ENCODE data around the gene MORF4L1. TPM values are rescaled to one million over a fixed set of nuclear protein-coding genes. Genes with fewer than 3 reads are reported as not detected.
"Not testable (repeated sequence)": the region's sequence is repeated elsewhere in the genome, so short reads cannot be mapped to it uniquely, and the experiment has no call there.

MORF4L1 gene
- total RNA-seq, 2 experiments from 2014 or later = 463 to 496 TPM

DNA sequence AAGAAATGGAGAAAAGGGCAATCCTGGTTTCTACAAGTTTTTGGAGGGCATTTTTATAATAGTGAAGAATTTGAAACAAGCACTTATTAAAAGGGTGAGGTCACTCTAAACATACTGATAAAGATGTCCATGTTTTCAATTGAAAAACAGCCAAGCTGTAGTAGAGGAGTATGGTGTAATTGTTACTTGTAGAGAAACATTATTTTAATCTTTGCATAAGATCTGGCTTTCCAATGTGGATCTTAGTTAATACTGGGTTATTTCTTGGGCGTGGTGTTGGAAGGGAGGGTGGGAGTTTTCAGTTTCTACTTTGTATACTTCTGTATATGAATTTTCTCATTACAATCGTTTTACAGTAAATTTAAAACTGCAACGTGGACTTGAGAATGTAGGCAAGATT lies 22.8 kb downstream of the MORF4L1 start:
- peaks cover 95% of the 10 kb centered on the region for H3K36me3 ChIP-seq (ENCODE audit: insufficient read depth, low read length)
- ChIA-PET POLR2A (interaction anchor here (1.3 kb wide), 1 partner anchor 22 kb away, joined by 3 read pairs; no protein-coding TSS in a partner anchor), CTCF (no interaction called here)
- Mint-ChIP-seq H3K4me1 (ENCODE audit: low read depth) (peaks cover 9% of the 10 kb centered on the region), H3K36me3 (ENCODE audit: low read depth) (peaks cover 100% of the 10 kb centered on the region), H3K27ac (peak overlapping the region; percentile 13), H3K4me3 (no peak overlapping the region), H3K9me3 (no peaks in the 10 kb centered on the region), H3K27me3 (no peaks in the 10 kb centered on the region)
- no peak overlapping the region for H3K27ac ChIP-seq (ENCODE audit: low read depth in 1 of 2, low read length in 2 of 2)
- DNase-seq = no peak
- no peaks in the 10 kb centered on the region for H3K9me3 ChIP-seq (ENCODE audit: control insufficient read depth in 1 of 2, insufficient read depth in 1 of 2, low read length in 2 of 2)
- intact Hi-C loops (cut with DNase I, micrococcal nuclease) = no loop called here
- H3K4me1 ChIP-seq (ENCODE audit: insufficient read depth, low read length) = no peaks in the 10 kb centered on the region
- TF ChIP-seq, protein P1, sequence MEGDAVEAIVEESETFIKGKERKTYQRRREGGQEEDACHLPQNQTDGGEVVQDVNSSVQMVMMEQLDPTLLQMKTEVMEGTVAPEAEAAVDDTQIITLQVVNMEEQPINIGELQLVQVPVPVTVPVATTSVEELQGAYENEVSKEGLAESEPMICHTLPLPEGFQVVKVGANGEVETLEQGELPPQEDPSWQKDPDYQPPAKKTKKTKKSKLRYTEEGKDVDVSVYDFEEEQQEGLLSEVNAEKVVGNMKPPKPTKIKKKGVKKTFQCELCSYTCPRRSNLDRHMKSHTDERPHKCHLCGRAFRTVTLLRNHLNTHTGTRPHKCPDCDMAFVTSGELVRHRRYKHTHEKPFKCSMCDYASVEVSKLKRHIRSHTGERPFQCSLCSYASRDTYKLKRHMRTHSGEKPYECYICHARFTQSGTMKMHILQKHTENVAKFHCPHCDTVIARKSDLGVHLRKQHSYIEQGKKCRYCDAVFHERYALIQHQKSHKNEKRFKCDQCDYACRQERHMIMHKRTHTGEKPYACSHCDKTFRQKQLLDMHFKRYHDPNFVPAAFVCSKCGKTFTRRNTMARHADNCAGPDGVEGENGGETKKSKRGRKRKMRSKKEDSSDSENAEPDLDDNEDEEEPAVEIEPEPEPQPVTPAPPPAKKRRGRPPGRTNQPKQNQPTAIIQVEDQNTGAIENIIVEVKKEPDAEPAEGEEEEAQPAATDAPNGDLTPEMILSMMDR (IDR thresholded peaks at IDR 0.05) = no peak
- H3K27me3 ChIP-seq (ENCODE audit: control insufficient read depth in 1 of 2, insufficient read depth in 2 of 2, low read length in 2 of 2) = no peaks in the 10 kb centered on the region
- H3K4me3 ChIP-seq (ENCODE audit: low read length) = no peak overlapping the region
- ATAC-seq (ENCODE audit: poor library complexity) = no peak

DNA sequence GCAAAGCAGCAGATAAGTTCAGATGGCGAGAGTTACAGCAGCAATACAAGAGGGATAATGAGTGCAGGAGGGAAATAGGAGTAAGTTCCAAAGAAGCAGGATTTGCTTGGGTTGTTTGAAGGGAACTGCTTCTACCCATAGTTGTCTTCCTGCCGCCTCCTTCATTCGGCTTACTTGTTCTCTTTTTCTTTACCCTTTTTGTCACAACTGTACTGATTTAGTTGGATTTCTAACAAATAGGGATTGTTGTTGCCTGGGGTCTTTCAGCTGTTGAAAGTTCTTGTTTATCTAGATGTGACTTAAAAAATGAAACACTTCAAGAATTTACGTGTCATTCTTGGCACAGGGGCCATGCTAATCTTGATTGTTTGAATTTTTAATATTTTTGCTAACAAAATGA lies 25.9 kb downstream of the MORF4L1 start:
- Histone ChIP-seq H3K4me3 (ENCODE audit: low read length) (no peak overlapping the region), H3K9me3 (ENCODE audit: control insufficient read depth in 1 of 2, insufficient read depth in 1 of 2, low read length in 2 of 2) (no peaks in the 10 kb centered on the region), H3K36me3 (ENCODE audit: insufficient read depth, low read length) (peaks cover 92% of the 10 kb centered on the region), H3K27ac (ENCODE audit: low read depth in 1 of 2, low read length in 2 of 2) (no peak overlapping the region), H3K27me3 (ENCODE audit: control insufficient read depth in 1 of 2, insufficient read depth in 2 of 2, low read length in 2 of 2) (no peaks in the 10 kb centered on the region), H3K4me1 (ENCODE audit: insufficient read depth, low read length) (no peaks in the 10 kb centered on the region)
- Mint-ChIP-seq H3K4me3 (no peak overlapping the region), H3K27ac (peak overlapping the region; percentile 61), H3K4me1 (ENCODE audit: low read depth) (peaks cover 1% of the 10 kb centered on the region), H3K36me3 (ENCODE audit: low read depth) (peaks cover 100% of the 10 kb centered on the region), H3K9me3 (no peaks in the 10 kb centered on the region), H3K27me3 (no peaks in the 10 kb centered on the region)
- ATAC-seq (ENCODE audit: poor library complexity) (no peak), DNase-seq (no peak)
- ChIA-PET POLR2A (no interaction called here), CTCF (interaction anchor here (1.6 kb wide), 1 partner anchor 9 kb away, joined by 3 read pairs; no protein-coding TSS in a partner anchor)
- TF ChIP-seq, protein P1 (IDR thresholded peaks at IDR 0.05) = no peak
- intact Hi-C loops (cut with DNase I, micrococcal nuclease) = no loop called here

DNA sequence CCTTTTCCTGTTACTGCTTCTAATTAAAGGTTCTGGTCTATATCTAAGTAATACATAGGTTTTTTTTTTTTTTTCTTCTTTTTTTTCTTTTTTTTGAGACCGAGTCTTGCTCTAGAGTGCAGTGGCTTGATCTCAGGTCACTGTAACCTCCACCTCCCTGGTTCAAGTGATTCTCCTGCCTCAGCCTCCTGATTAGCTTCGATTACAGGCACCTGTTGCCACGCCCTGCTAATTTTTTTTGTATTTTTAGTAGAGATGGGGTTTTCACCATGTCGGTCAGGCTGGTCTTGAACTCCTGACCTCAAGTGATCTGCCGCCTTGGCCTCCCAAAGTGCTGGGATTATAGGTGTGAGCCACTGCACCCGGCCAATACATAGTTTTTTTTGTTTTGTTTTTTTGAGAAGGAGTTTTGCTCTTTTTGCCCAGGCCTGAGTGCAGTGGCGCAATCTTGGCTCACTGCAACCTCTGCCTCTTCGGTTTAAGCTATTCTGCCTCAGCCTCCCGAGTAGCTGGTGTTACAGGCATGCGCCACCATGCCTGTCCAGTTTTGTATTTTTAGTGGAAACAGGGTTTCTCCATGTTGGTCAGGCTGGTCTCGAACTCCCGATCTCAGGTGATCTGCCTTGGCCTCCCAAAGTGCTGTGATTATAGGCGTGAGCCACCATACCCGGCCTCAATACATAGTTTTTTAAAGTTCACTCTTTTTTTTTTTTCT lies 28.3 kb downstream of the MORF4L1 start:
- H3K27ac Mint-ChIP-seq; CTCF ChIA-PET; H3K27me3 ChIP-seq (ENCODE audit: control insufficient read depth in 1 of 2, insufficient read depth in 2 of 2, low read length in 2 of 2); H3K27me3 Mint-ChIP-seq; H3K4me3 Mint-ChIP-seq; DNase-seq; H3K4me3 ChIP-seq (ENCODE audit: low read length); H3K9me3 Mint-ChIP-seq; H3K9me3 ChIP-seq (ENCODE audit: control insufficient read depth in 1 of 2, insufficient read depth in 1 of 2, low read length in 2 of 2); ATAC-seq (ENCODE audit: poor library complexity); H3K27ac ChIP-seq (ENCODE audit: low read depth in 1 of 2, low read length in 2 of 2); H3K4me1 ChIP-seq (ENCODE audit: insufficient read depth, low read length); H3K4me1 Mint-ChIP-seq (ENCODE audit: low read depth): not testable (repeated sequence)
- POLR2A ChIA-PET = interaction anchor here (4.2 kb wide), 1 partner anchor 27 kb away, joined by 13 read pairs; the partner anchor contains the start of gene MORF4L1
- intact Hi-C loops (cut with DNase I, micrococcal nuclease) = loop anchor here in 1 of 2 experiments (10.0 kb wide), 1 partner anchor 366 kb away; no protein-coding TSS in a partner anchor
- H3K36me3 Mint-ChIP-seq (ENCODE audit: low read depth) = peaks cover 100% of the 10 kb centered on the region
- peaks cover 90% of the 10 kb centered on the region for H3K36me3 ChIP-seq (ENCODE audit: insufficient read depth, low read length)

DNA sequence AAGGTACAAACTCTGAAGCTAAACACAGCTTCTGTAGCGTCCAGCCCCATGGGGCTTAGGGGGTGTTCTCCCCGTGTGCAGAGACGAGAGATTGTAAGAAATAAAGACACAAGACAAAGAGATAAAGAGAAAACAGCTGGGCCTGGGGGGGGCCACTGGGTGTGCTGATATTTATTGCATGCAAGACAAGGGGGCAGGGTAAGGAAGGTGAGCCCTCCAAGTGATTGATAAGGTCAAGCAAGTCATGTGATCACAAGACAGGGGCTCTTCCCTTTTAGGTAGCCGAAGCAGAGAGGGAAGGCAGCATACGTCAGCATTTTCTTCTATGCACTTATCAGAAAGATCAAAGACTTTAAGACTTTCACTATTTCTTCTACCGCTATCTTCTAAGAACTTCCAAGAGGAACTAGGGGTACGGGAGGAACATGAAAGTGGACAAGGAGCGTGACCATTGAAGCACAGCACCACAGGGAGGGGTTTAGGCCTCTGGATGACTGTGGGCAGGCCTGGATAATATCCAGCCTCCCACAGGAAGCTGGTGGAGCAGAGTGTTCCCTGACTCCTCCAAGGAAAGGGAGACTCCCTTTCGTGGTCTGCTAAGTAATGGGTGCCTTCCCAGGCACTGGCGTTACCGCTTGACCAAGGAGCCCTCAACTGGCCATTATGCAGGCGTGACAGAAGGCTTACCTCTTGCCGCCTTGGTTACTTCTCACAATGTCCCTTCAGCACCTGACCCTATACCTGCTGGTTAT lies 29.8 kb downstream of the MORF4L1 start:
- H3K27me3 Mint-ChIP-seq; CTCF ChIA-PET; H3K27me3 ChIP-seq (ENCODE audit: control insufficient read depth in 1 of 2, insufficient read depth in 2 of 2, low read length in 2 of 2); H3K27ac Mint-ChIP-seq; H3K4me3 ChIP-seq (ENCODE audit: low read length); DNase-seq; H3K4me1 ChIP-seq (ENCODE audit: insufficient read depth, low read length); H3K9me3 Mint-ChIP-seq; H3K4me3 Mint-ChIP-seq; H3K27ac ChIP-seq (ENCODE audit: low read depth in 1 of 2, low read length in 2 of 2); H3K9me3 ChIP-seq (ENCODE audit: control insufficient read depth in 1 of 2, insufficient read depth in 1 of 2, low read length in 2 of 2); ATAC-seq (ENCODE audit: poor library complexity): not testable (repeated sequence)
- H3K4me1 Mint-ChIP-seq (ENCODE audit: low read depth) = peaks cover 15% of the 10 kb centered on the region
- H3K36me3 Mint-ChIP-seq (ENCODE audit: low read depth) = peaks cover 99% of the 10 kb centered on the region
- intact Hi-C loops (cut with DNase I, micrococcal nuclease) = loop anchor here in 1 of 2 experiments (10.0 kb wide), 1 partner anchor 368 kb away; no protein-coding TSS in a partner anchor
- H3K36me3 ChIP-seq (ENCODE audit: insufficient read depth, low read length) = peaks cover 95% of the 10 kb centered on the region
- POLR2A ChIA-PET = interaction anchor here (1.0 to 4.2 kb wide), 2 partner anchors 10 to 29 kb away, joined by 4 to 13 read pairs; partner anchors contain the start of gene MORF4L1
